ENCODE measurements around the gene BAZ1B. TPM values are rescaled to one million over a fixed set of nuclear protein-coding genes. Genes with fewer than 3 reads are reported as not detected.

The BAZ1B gene
- total RNA-seq, 1 donor from 2014 or later: 54.5 TPM

Other genes starting within 250 kb of the BAZ1B start
- gene NSUN5, start 213.5 kb downstream of the BAZ1B start, total RNA-seq: 19.1 TPM
- gene TRIM50, start 194.2 kb downstream of the BAZ1B start, total RNA-seq: 0.71 TPM
- gene FKBP6, start 194.1 kb downstream of the BAZ1B start, total RNA-seq: not detected
- 0.77 TPM for gene FZD9, start 88.5 kb downstream of the BAZ1B start, total RNA-seq
- 80.1 TPM for gene BCL7B, start 35.4 kb upstream of the BAZ1B start, total RNA-seq
- 36.9 TPM for gene TBL2, start 56.3 kb upstream of the BAZ1B start, total RNA-seq
- gene MLXIPL, start 102.2 kb upstream of the BAZ1B start, total RNA-seq: 91.5 TPM
- 2.0 TPM for gene VPS37D, start 145.5 kb upstream of the BAZ1B start, total RNA-seq
- gene DNAJC30, start 161.2 kb upstream of the BAZ1B start, total RNA-seq: 11.7 TPM
- 51.9 TPM for gene BUD23, start 161.3 kb upstream of the BAZ1B start, total RNA-seq
- gene STX1A, start 197.4 kb upstream of the BAZ1B start, total RNA-seq: 3.5 TPM
- gene ABHD11, start 216.5 kb upstream of the BAZ1B start, total RNA-seq: 14.3 TPM
- not detected for gene CLDN3, start 248.0 kb upstream of the BAZ1B start, total RNA-seq